MCF 10A (cell line): ENCODE measurements around the gene ABHD2. TPM values are rescaled to one million over a fixed set of nuclear protein-coding genes. Genes with fewer than 3 reads are reported as not detected.

Experiments
- BruUV-seq: library from RNA; stranded (reverse); fragments of 400-500 nt; replicated peaks from 2 replicates; lab custom pipeline; 2021; lab: Mats Ljungman, UMichigan
- CTCF ChIA-PET: fragments of 300-600 bp; sonication (Branson Sonifier 250); formaldehyde crosslinking; extraction: SDS; loops from one replicate; lab custom pipeline; 2021; ENCODE audit warnings: antibody characterized with exemption, inconsistent platforms; lab: Yijun Ruan, JAX
- POLR2A ChIA-PET: fragments of 300-600, 350-650 bp; sonication (Branson Sonifier 250); formaldehyde crosslinking; extraction: SDS; loops from one replicate; lab custom pipeline; 2020; ENCODE audit warnings: antibody characterized with exemption, inconsistent platforms; lab: Yijun Ruan, JAX
- DNase-seq: peaks from one replicate; pipeline ENCODE4 v3.0.0-alpha.2; 2018; ENCODE audit not compliant: unreplicated experiment
- H3K27ac Mint-ChIP-seq: one replicate; pipeline ENCODE4 v1.8.0; 2022; ENCODE audit warnings: mild to moderate bottlenecking, low read depth, mixed read lengths; ENCODE audit not compliant: unreplicated experiment
- H3K27me3 Mint-ChIP-seq: one replicate; pipeline ENCODE4 v1.8.0; 2022; ENCODE audit warnings: mixed read lengths; ENCODE audit not compliant: insufficient read depth, unreplicated experiment
- H3K36me3 Mint-ChIP-seq: one replicate; pipeline ENCODE4 v1.8.0; 2022; ENCODE audit warnings: mild to moderate bottlenecking, moderate library complexity, mixed read lengths; ENCODE audit not compliant: insufficient read depth, unreplicated experiment
- H3K4me1 Mint-ChIP-seq: one replicate; pipeline ENCODE4 v1.8.0; 2022; ENCODE audit warnings: mixed read lengths; ENCODE audit not compliant: insufficient read depth, unreplicated experiment
- H3K4me3 Mint-ChIP-seq: one replicate; pipeline ENCODE4 v1.8.0; 2022; ENCODE audit warnings: mild to moderate bottlenecking, moderate library complexity, mixed read lengths; ENCODE audit not compliant: unreplicated experiment
- H3K9me3 Mint-ChIP-seq: one replicate; pipeline ENCODE4 v1.8.0; 2022; ENCODE audit warnings: mixed read lengths; ENCODE audit not compliant: unreplicated experiment
- CTCF ChIP-seq: fragments of 200-600 bp; IDR thresholded peaks from one replicate; pipeline ENCODE4 v1.8.0; 2022; ENCODE audit warnings: antibody characterized with exemption, mild to moderate bottlenecking; ENCODE audit not compliant: unreplicated experiment
- intact Hi-C: fragments of 100-400 bp; cut with micrococcal nuclease; formaldehyde crosslinking; loops from 2 replicates; pipeline ENCODE4 v1.14.1; 2022
- total RNA-seq: library from RNA; stranded (reverse); gene quantifications from 2 replicates; pipeline ENCODE4 v1.2.3, GENCODE V29; 2022

The ABHD2 gene
- total RNA-seq, 1 experiment from 2014 or later = 47.7 TPM

GRCh38 chr15:89198934-89199333, 110.7 kb downstream of the ABHD2 start:
- intact Hi-C loops = no loop called here
- H3K36me3 Mint-ChIP-seq = peaks cover 22% of the 10 kb centered on the region
- peaks cover 7% of the 10 kb centered on the region for H3K4me1 Mint-ChIP-seq
- POLR2A ChIA-PET = no interaction called here
- no peak overlapping the region for H3K4me3 Mint-ChIP-seq
- H3K27ac Mint-ChIP-seq = no peak overlapping the region
- CTCF ChIA-PET = interaction anchor here (0.5 to 6.7 kb wide), 5 partner anchors 8 to 141 kb away, joined by 4 to 67 read pairs (median 5); no protein-coding TSS in a partner anchor
- no peaks in the 10 kb centered on the region for H3K27me3 Mint-ChIP-seq
- DNase-seq = no peak
- TF ChIP-seq CTCF = no peak
- H3K9me3 Mint-ChIP-seq = no peaks in the 10 kb centered on the region
- BruUV-seq = no TSS peak

DNA sequence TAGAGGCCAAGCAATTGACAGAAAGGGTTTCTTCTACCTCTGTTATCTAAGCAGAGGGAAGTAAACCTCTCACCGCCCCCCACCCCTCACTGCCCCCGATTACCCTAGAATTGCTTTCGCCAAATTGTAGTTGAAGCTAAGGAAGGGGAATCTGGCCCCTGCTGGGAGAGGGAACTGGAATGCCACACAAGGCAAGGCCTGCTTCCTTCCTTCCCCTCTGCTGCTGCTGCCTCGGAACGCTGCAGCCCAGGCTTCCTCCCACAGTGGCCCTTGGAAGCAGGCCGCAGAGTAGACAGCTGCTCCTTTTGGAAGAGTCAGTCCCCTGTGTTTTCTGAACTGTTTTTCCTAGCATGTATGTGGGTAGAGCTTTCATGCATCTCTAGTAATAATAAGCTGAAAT, 111.5 kb downstream of the ABHD2 start:
- Mint-ChIP-seq H3K4me1 (peaks cover 7% of the 10 kb centered on the region), H3K4me3 (no peak overlapping the region), H3K27ac (no peak overlapping the region), H3K36me3 (peaks cover 22% of the 10 kb centered on the region), H3K27me3 (no peaks in the 10 kb centered on the region), H3K9me3 (no peaks in the 10 kb centered on the region)
- intact Hi-C loops = no loop called here
- no TSS peak for BruUV-seq
- CTCF ChIA-PET = interaction anchor here (0.7 to 1.3 kb wide), 3 partner anchors 14 to 142 kb away, joined by 4 to 8 read pairs (median 5); no protein-coding TSS in a partner anchor
- no peak for DNase-seq
- POLR2A ChIA-PET = no interaction called here
- TF ChIP-seq CTCF = no peak

DNA sequence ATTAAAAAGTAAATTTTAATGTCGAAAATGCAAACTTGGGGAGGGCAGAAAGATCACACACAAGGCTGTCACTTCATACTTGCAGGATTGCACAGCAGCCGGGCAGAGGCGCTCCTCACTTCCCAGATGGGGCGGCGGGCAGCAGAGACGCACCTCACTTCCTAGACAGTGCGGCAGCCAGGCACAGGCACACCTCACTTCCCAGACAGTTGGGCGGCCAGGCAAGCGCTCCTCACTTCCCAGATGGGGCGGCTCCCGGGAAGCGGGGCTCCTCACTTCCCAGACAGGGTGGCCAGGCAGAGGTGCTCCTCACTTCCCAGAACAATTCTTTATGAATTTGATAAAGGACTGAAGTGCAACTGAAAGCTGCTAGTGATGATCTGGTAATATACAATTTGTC, 111.9 kb downstream of the ABHD2 start:
- intact Hi-C loops = no loop called here
- H3K9me3 Mint-ChIP-seq = no peaks in the 10 kb centered on the region
- no TSS peak for BruUV-seq
- H3K36me3 Mint-ChIP-seq = peaks cover 22% of the 10 kb centered on the region
- TF ChIP-seq CTCF = no peak
- H3K4me3 Mint-ChIP-seq = no peak overlapping the region
- DNase-seq = no peak
- peaks cover 7% of the 10 kb centered on the region for H3K4me1 Mint-ChIP-seq
- no peaks in the 10 kb centered on the region for H3K27me3 Mint-ChIP-seq
- H3K27ac Mint-ChIP-seq = no peak overlapping the region
- POLR2A ChIA-PET = no interaction called here
- CTCF ChIA-PET = interaction anchor here (0.7 kb wide), 1 partner anchor 14 kb away, joined by 5 read pairs; no protein-coding TSS in a partner anchor

DNA sequence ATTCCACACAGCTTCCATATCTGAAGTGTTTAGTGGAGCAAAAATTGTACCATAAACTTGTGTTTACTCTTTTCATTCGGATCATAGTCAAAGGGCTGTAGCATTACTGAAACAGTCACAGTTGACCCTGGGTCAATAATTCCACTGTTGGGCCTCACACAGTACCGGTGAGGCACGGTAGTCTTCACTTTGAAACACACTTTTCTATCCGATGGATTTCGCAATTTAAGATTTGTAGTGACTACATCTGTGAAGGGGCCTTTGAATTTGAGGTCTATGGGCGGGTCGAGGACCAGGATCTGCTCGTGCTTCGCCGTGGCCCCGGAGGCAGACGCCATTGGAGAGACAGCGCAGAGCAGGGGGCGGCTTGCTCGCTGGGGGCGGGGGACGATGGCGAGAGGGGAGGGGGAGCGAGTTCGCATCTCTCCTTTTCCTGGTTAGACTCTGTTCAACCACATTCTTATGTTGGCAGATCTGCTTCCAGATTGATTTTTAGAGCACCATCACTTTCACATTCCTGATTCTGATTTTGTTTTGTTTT, 113.3 kb downstream of the ABHD2 start:
- intact Hi-C loops = no loop called here
- Mint-ChIP-seq H3K4me3 (no peak overlapping the region), H3K27ac (no peak overlapping the region), H3K27me3 (no peaks in the 10 kb centered on the region), H3K4me1 (peaks cover 7% of the 10 kb centered on the region), H3K9me3 (no peaks in the 10 kb centered on the region), H3K36me3 (peaks cover 22% of the 10 kb centered on the region)
- BruUV-seq = no TSS peak
- POLR2A ChIA-PET = no interaction called here
- CTCF ChIA-PET = no interaction called here
- DNase-seq = no peak
- TF ChIP-seq CTCF = no peak
